D721Med (cell line): ENCODE results near the gene PTGR3.

Experiments
- DNase-seq: peaks from one replicate; pipeline ENCODE4 v3.0.0; 2011; ENCODE audit warnings: low spot score; ENCODE audit not compliant: insufficient read length
- FAIRE-seq: peaks from 2 replicates; lab custom pipeline; 2011; peaks lifted over from hg19 to GRCh38; lab: Jason Lieb, UNC
- CTCF ChIP-seq: IDR thresholded peaks from 2 replicates; pipeline ENCODE4 v1.5.1; 2012; ENCODE audit warnings: mild to moderate bottlenecking, control low read depth; ENCODE audit not compliant: insufficient read depth; ENCODE audit errors: missing control alignments

The PTGR3 gene

GRCh38 chr18:75235896-75236295 is 27.0 kb upstream of the PTGR3 start:
- no peak for FAIRE-seq
- no peak for DNase-seq
- no peak for TF ChIP-seq CTCF

GRCh38 chr18:75234901-75235300 is 26.0 kb upstream of the PTGR3 start:
- DNase-seq (no peak), FAIRE-seq (no peak)
- no peak for TF ChIP-seq CTCF

DNA sequence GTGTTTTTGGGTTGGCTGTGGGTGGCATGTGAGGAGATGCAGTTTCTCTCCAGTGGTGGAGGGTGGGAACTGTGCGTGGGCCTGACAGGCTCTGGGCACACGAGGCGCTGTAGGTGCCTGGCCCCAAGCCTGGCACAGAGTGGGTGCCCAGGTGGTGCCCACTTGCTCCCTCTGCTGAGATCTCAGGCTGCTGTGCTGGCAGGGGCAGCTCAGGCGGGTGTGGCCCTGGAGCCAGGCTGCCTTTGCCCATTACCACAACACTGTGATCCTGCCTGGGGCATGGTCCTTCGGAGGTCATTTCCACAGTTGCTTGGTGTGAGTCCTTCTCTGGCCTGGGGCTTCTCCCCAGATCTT is 22.1 kb upstream of the PTGR3 start:
- FAIRE-seq (no peak), DNase-seq (no peak)
- no peak for TF ChIP-seq CTCF

DNA sequence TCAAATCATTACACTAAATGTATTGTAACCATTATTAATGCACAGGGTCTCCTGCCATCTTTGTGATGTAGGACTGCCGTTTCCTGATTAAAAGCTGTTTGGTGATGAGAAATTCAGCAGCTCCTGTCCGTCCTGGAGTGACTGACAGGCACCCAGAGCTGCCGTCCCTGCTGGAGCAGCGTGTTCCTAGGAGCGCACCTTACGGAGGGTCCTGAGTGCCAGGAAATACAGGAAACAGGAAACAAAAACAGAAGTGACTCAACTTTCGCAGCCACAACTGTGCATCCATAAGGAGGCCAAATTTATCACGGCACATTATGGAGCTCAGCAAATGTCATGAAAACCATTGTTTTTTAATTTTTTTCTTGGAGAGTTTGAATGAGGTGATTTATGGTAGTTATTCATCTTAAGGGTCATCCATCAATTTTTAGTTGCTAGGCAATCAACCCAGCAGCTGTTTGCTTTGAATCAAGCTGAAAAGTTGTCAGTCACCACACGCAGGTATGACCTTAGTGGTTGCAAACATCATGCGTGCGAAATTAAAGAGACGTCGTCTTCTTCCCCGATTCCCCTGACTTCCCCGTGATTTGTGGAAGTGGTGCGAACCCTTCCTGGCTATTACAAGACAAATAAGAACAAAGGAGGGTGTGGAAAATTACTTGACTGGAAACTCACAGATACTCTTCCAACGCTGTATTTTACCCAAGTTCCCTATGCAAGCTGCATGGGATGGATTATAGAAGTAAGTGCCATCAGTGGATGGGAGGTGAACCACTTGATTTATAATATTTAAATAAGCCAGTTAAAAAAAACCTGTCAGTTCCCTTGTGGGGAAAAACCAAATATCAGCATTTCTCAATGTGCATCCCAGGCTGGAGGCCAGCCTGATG is 21.5 kb upstream of the PTGR3 start:
- FAIRE-seq = peak; percentile 78
- TF ChIP-seq CTCF = no peak

GRCh38 chr18:75229437-75229836 is 20.5 kb upstream of the PTGR3 start:
- no peak for TF ChIP-seq CTCF
- no peak for FAIRE-seq
- no peak for DNase-seq

More for the DNA sequence above, 21.5 kb upstream of the PTGR3 start:
- no peak for DNase-seq

GRCh38 chr18:75228967-75229366 is 20.0 kb upstream of the PTGR3 start:
- TF ChIP-seq CTCF = no peak
- no peak for DNase-seq
- FAIRE-seq = no peak
